ENCODE data around the gene KANSL3.
"Not testable (repeated sequence)": the region's sequence is repeated elsewhere in the genome, so short reads cannot be mapped to it uniquely, and the experiment has no call there.

The KANSL3 gene

GRCh38 chr2:96557421-96557820 is 80.7 kb downstream of the KANSL3 start:
- DNase-seq (ENCODE audit: low read depth in 2 of 2): not testable (repeated sequence)

GRCh38 chr2:96556441-96557330 is 81.4 kb downstream of the KANSL3 start:
- peak in 1 of 2 donors; percentile 46 for DNase-seq (ENCODE audit: low read depth in 2 of 2)

GRCh38 chr2:96555146-96555610 is 82.9 kb downstream of the KANSL3 start:
- DNase-seq (ENCODE audit: low read depth in 2 of 2): no peak

- peak in 1 of 2 donors; percentile 56 for DNase-seq (ENCODE audit: low read depth in 2 of 2)
Observed at GRCh38 chr2:96554293-96555145, 83.6 kb downstream of the KANSL3 start.

- not testable (repeated sequence) for DNase-seq (ENCODE audit: low read depth in 2 of 2)
Observed at GRCh38 chr2:96553957-96554292, 84.2 kb downstream of the KANSL3 start.

GRCh38 chr2:96553176-96553956 is 84.7 kb downstream of the KANSL3 start:
- no peak for DNase-seq (ENCODE audit: low read depth in 2 of 2)

- no peak for DNase-seq (ENCODE audit: low read depth in 2 of 2)
Observed at GRCh38 chr2:96552315-96553175, 85.6 kb downstream of the KANSL3 start.

- DNase-seq (ENCODE audit: low read depth in 2 of 2): no peak
Observed at GRCh38 chr2:96551605-96552314, 86.4 kb downstream of the KANSL3 start.

GRCh38 chr2:96550787-96551604 is 87.1 kb downstream of the KANSL3 start:
- no peak for DNase-seq (ENCODE audit: low read depth in 2 of 2)

GRCh38 chr2:96549967-96550786 is 87.9 kb downstream of the KANSL3 start:
- DNase-seq (ENCODE audit: low read depth in 2 of 2): no peak

GRCh38 chr2:96549466-96549785 is 88.7 kb downstream of the KANSL3 start:
- DNase-seq (ENCODE audit: low read depth in 2 of 2): no peak

GRCh38 chr2:96548558-96549465 is 89.3 kb downstream of the KANSL3 start:
- no peak for DNase-seq (ENCODE audit: low read depth in 2 of 2)

GRCh38 chr2:96547731-96548171 is 90.4 kb downstream of the KANSL3 start:
- DNase-seq (ENCODE audit: low read depth in 2 of 2): no peak

- no peak for DNase-seq (ENCODE audit: low read depth in 2 of 2)
Observed at GRCh38 chr2:96547203-96547641, 90.9 kb downstream of the KANSL3 start.

- DNase-seq (ENCODE audit: low read depth in 2 of 2): no peak
Observed at GRCh38 chr2:96546797-96547196, 91.3 kb downstream of the KANSL3 start.

GRCh38 chr2:96546321-96546720 is 91.8 kb downstream of the KANSL3 start:
- DNase-seq (ENCODE audit: low read depth in 2 of 2): no peak

All from activated CD4-positive, alpha-beta T cell treated with anti-CD3 and anti-CD28 coated beads for 24 hours (primary cell).